ENCODE measurements around the gene RAD51B. TPM values are rescaled to one million over a fixed set of nuclear protein-coding genes. Genes with fewer than 3 reads are reported as not detected.
A peak's percentile ranks its signal among the peaks of the same experiment; 100 is the strongest.

RAD51B gene
- total RNA-seq, 6 experiments from 2014 or later = 2.7 to 5.8 (median 4.3) TPM

GRCh38 chr14:68679746-68680467 is 860.3 kb downstream of the RAD51B start:
- Histone ChIP-seq H3K4me3 (peak overlapping the region in 2 of 3 donors; percentile 26 to 27), H3K27me3 (no peaks in the 10 kb centered on the region), H3K9me3 (no peaks in the 10 kb centered on the region), H3K27ac (peak overlapping the region; percentile 73 to 95 (median 92)), H3K4me1 (peaks cover 0 to 41% (median 10%) of the 10 kb centered on the region in 4 donors), H3K36me3 (no peaks in the 10 kb centered on the region)
- TF ChIP-seq, protein P1, sequence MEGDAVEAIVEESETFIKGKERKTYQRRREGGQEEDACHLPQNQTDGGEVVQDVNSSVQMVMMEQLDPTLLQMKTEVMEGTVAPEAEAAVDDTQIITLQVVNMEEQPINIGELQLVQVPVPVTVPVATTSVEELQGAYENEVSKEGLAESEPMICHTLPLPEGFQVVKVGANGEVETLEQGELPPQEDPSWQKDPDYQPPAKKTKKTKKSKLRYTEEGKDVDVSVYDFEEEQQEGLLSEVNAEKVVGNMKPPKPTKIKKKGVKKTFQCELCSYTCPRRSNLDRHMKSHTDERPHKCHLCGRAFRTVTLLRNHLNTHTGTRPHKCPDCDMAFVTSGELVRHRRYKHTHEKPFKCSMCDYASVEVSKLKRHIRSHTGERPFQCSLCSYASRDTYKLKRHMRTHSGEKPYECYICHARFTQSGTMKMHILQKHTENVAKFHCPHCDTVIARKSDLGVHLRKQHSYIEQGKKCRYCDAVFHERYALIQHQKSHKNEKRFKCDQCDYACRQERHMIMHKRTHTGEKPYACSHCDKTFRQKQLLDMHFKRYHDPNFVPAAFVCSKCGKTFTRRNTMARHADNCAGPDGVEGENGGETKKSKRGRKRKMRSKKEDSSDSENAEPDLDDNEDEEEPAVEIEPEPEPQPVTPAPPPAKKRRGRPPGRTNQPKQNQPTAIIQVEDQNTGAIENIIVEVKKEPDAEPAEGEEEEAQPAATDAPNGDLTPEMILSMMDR (IDR thresholded peaks at IDR 0.05) = no peak
- peak; percentile 47 for TF ChIP-seq POLR2A (IDR thresholded peaks at IDR 0.05)
- ATAC-seq = peak; percentile 40 to 68 (median 54)
- DNase-seq = no peak
- WGBS (ENCODE audit: insufficient coverage, low coverage, low lambda C conversion rate, missing lambda C conversion rate) = 30% methylated on average over 8 of the region's 8 CpGs
- intact Hi-C loops (cut with DNase I) = no loop called here

DNA sequence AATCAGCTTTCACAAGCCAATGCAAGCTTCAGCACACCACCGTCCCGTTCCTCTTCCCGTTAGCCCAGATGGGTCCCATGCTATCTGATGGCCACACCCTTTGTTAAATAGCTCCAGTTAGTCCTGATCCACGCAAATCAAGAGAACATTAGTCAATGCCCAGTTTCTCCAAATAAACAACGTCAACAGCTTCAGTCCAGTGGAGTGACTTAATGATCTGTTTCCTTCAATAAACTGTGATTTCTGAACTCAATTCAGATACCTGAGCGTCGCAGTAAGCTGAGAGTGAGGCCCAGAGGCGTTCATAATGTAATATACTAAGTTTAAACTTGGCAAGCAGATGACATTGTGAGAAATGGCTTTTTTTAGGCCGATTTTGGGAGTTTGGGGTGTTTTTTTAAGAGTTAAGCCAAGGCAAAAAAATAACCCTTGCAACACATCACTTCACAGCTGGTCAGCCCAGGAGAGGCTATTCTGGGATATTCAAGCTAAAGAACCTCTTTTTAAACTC is 861.0 kb downstream of the RAD51B start:
- H3K9me3 ChIP-seq = no peaks in the 10 kb centered on the region
- no peaks in the 10 kb centered on the region for H3K27me3 ChIP-seq
- ATAC-seq = peak; percentile 78 to 90 (median 82)
- peak overlapping the region; percentile 73 to 95 (median 92) for H3K27ac ChIP-seq
- H3K4me3 ChIP-seq = no peak overlapping the region
- 15% methylated on average over 9 of the region's 9 CpGs for WGBS (ENCODE audit: insufficient coverage, low coverage, low lambda C conversion rate, missing lambda C conversion rate)
- peak; percentile 70 to 84 (median 76) for DNase-seq
- no peaks in the 10 kb centered on the region for H3K36me3 ChIP-seq
- H3K4me1 ChIP-seq = peaks cover 0 to 41% (median 10%) of the 10 kb centered on the region in 4 donors
- TF ChIP-seq, protein P1 (IDR thresholded peaks at IDR 0.05) = no peak
- TF ChIP-seq POLR2A (IDR thresholded peaks at IDR 0.05) = peak; percentile 69
- intact Hi-C loops (cut with DNase I) = no loop called here

DNA sequence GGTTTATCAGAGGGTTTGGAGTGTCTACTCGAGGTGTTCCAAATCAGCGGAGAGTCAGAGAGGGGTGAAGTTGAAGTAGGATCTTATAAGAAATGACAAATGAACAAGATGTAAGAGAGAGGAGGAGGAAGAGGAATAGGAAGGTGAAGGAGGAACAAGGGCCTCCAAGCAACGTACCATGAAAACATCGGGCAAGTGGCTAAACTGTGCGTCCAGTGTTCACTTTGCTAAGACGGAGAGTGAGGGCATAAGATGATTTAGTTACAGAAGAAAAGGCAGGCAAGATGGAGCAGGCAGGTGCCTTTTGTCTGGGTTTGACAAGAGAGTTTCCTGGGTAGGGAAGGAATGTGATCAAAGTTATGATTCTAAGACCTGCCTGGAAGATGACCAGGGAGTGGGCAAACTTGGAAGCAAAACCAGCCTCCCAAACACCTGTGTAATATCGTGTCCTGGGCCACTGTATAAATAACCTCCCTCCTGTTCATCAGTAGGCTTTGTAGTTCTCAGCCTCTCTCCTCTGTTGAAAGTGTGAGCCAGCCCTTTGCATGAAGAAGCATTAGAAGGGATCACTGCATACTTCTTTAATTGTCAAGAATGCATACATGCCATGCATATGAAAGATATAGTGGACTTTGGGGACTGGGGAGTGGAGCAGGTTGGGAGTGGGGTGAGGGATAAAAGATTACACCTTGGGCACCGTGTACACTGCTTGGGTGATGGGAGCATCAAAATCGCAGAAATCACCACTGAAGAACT is 861.9 kb downstream of the RAD51B start:
- intact Hi-C loops (cut with DNase I) = no loop called here
- no peaks in the 10 kb centered on the region for H3K27me3 ChIP-seq
- TF ChIP-seq, protein P1 (IDR thresholded peaks at IDR 0.05) = no peak
- no peak for TF ChIP-seq POLR2A (IDR thresholded peaks at IDR 0.05)
- no peaks in the 10 kb centered on the region for H3K36me3 ChIP-seq
- H3K27ac ChIP-seq = peak overlapping the region; percentile 73 to 95 (median 92)
- 89% methylated on average over 8 of the region's 9 CpGs for WGBS (ENCODE audit: insufficient coverage, low coverage, low lambda C conversion rate, missing lambda C conversion rate)
- DNase-seq (no peak), ATAC-seq (no peak)
- H3K4me1 ChIP-seq = peaks cover 0 to 41% (median 10%) of the 10 kb centered on the region in 4 donors
- H3K4me3 ChIP-seq = no peak overlapping the region
- H3K9me3 ChIP-seq = no peaks in the 10 kb centered on the region

GRCh38 chr14:68682166-68683103 is 862.9 kb downstream of the RAD51B start:
- intact Hi-C loops (cut with DNase I) = no loop called here
- 46% methylated on average over 15 of the region's 15 CpGs for WGBS (ENCODE audit: insufficient coverage, low coverage, low lambda C conversion rate, missing lambda C conversion rate)
- Histone ChIP-seq H3K4me1 (peaks cover 0 to 41% (median 10%) of the 10 kb centered on the region in 4 donors), H3K27me3 (no peaks in the 10 kb centered on the region), H3K4me3 (no peak overlapping the region), H3K27ac (peak overlapping the region; percentile 73 to 95 (median 92)), H3K36me3 (no peaks in the 10 kb centered on the region), H3K9me3 (no peaks in the 10 kb centered on the region)
- no peak for TF ChIP-seq POLR2A (IDR thresholded peaks at IDR 0.05)
- TF ChIP-seq, protein P1 (IDR thresholded peaks at IDR 0.05) = no peak
- ATAC-seq (peak; percentile 15 to 33 (median 28)), DNase-seq (no peak)
